ENCODE results near the gene ARHGAP8.

DNA sequence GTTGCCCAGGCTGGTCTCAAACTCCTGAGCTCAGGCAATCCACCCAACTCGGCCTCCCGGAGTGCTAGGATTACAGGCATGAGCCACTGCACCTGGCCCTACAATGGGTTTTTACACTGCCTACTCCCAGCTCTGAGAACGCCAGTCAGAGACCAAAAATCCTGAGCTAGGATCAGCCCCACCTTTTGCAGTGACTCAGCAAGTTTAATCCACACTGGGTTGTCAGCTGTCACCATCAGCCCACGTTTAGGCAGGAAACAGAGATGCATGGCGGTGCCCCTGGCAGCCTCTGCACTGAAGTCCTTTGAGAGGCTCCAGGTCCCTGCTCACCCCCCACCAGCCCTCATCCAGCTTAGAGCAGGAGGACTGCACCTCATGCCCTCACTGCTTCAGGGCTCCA lies 117.6 kb downstream of the ARHGAP8 start:
- TF ChIP-seq CTCF (IDR thresholded peaks at IDR 0.05): no peak
- no peak for TF ChIP-seq POLR2A (IDR thresholded peaks at IDR 0.05)
